Mucosa of gallbladder (tissue), 1 donor: Measurements from ENCODE around the gene CHRNA3. TPM values are rescaled to one million over a fixed set of nuclear protein-coding genes. Genes with fewer than 3 reads are reported as not detected.
"Not testable (repeated sequence)": the region's sequence is repeated elsewhere in the genome, so short reads cannot be mapped to it uniquely, and the experiment has no call there.

Experiments
- DNase-seq: peaks from one replicate; pipeline ENCODE4 v3.0.0-alpha.2; 2020; ENCODE audit warnings: low spot score
- total RNA-seq: library from RNA; stranded (reverse); gene quantifications from one replicate; pipeline ENCODE4 v1.2.1, GENCODE V29; 2021
- donor health status: DM: no; HTN: no; CAD: no.

CHRNA3 gene
- total RNA-seq, 1 donor from 2014 or later = 0.89 TPM

DNA sequence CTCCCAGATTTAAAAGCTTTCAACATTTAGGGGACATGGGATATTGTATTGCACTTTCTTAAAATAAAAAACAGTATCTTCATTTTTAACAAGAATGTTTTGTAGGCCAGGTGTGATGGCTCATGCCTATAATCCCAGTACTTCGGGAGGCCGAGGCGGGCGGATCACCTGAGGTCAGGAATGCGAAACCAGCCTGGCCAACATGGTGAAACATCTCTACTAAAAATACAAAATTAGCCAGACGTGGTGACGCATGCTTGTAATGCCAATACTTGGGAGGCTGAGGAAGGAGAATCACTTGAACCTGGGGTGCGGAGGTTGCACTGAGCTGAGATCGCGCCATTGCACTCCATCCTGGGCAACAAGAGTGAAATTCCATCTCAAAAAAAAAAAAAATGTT, 60.6 kb downstream of the CHRNA3 start:
- DNase-seq = not testable (repeated sequence)

GRCh38 chr15:78552597-78552996, 68.2 kb downstream of the CHRNA3 start:
- DNase-seq = no peak

- no peak for DNase-seq
Observed at GRCh38 chr15:78551902-78552301, 68.9 kb downstream of the CHRNA3 start.

DNA sequence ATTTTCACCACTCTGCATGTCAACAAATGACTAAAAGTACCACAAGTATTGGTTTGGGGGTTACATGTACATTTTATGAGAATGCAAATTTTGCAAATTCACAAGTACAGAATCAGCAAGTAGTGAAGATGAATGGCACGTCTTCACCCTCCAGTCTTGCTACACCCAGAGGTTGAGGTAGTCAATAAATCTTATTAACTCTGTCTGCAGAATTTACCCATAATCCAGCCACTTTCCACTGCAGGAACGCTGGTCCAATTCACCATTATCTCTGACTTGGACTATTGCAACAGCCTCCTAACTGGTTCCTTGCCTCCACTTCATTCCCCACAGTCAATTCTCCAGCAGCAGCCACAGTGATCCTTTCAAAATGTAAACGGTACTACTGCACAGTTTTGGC, 70.0 kb downstream of the CHRNA3 start:
- no peak for DNase-seq

- no peak for DNase-seq
Observed at GRCh38 chr15:78550194-78550593, 70.6 kb downstream of the CHRNA3 start.

Other genes starting within 250 kb of the CHRNA3 start
- 45.5 TPM for gene IREB2, start 182.8 kb downstream of the CHRNA3 start, total RNA-seq
- 5.9 TPM for gene HYKK, start 113.4 kb downstream of the CHRNA3 start, total RNA-seq
- gene PSMA4, start 80.6 kb downstream of the CHRNA3 start, total RNA-seq = 106 TPM
- 20.3 TPM for gene CHRNA5, start 55.5 kb downstream of the CHRNA3 start, total RNA-seq
- not detected for gene CHRNB4, start 20.2 kb upstream of the CHRNA3 start, total RNA-seq
- 13.8 TPM for gene ADAMTS7, start 190.5 kb upstream of the CHRNA3 start, total RNA-seq